DOHH2 (cell line): ENCODE data around the gene MICAL2.

Experiments
- H3F3A ChIP-seq: fragments of 200-600 bp; sonication (generic), shearing (Covaris generic); 2 replicates; pipeline ENCODE4 v1.6.0; 2016; ENCODE audit warnings: antibody characterized with exemption, mild to moderate bottlenecking; ENCODE audit not compliant: control insufficient read depth, insufficient read depth
- H3K27ac ChIP-seq: fragments of 200-600 bp; sonication (generic); 2 replicates; pipeline ENCODE4 v1.5.1; 2014; ENCODE audit warnings: low read depth, mild to moderate bottlenecking, low read length, moderate library complexity
- H3K27me3 ChIP-seq: fragments of 200-600 bp; sonication (generic); 2 replicates; pipeline ENCODE4 v1.6.1; 2014; ENCODE audit warnings: mild to moderate bottlenecking, low read length, mixed read lengths; ENCODE audit not compliant: control insufficient read depth
- H3K36me3 ChIP-seq: fragments of 200-600 bp; sonication (generic); 2 replicates; pipeline ENCODE4 v1.6.1; 2014; ENCODE audit warnings: mild to moderate bottlenecking, low read length, moderate library complexity, mixed read lengths; ENCODE audit not compliant: control insufficient read depth
- H3K4me1 ChIP-seq: fragments of 200-600 bp; sonication (generic); 2 replicates; pipeline ENCODE4 v1.6.1; 2014; ENCODE audit warnings: mild to moderate bottlenecking, low read length, mixed read lengths; ENCODE audit not compliant: control insufficient read depth
- H3K4me2 ChIP-seq: fragments of 200-600 bp; sonication (generic); 2 replicates; pipeline ENCODE4 v1.6.0; 2014; ENCODE audit warnings: mild to moderate bottlenecking, low read length, moderate library complexity
- H3K4me3 ChIP-seq: fragments of 200-600 bp; sonication (generic); 2 replicates; pipeline ENCODE4 v1.5.1; 2014; ENCODE audit warnings: mild to moderate bottlenecking, low read length, mixed read lengths
- H3K79me2 ChIP-seq: fragments of 200-600 bp; sonication (generic); 2 replicates; pipeline ENCODE4 v1.6.1; 2014; ENCODE audit warnings: mild to moderate bottlenecking, low read length, mixed read lengths; ENCODE audit not compliant: control insufficient read depth
- H3K9me2 ChIP-seq: fragments of 200-600 bp; sonication (generic); replicated peaks from 2 replicates; pipeline ENCODE4 v1.6.1; 2014; ENCODE audit warnings: mild to moderate bottlenecking, low read length, mixed read lengths; ENCODE audit not compliant: control insufficient read depth
- H3K9me3 ChIP-seq: fragments of 200-600 bp; sonication (generic); 2 replicates; pipeline ENCODE4 v1.6.1; 2014; ENCODE audit warnings: antibody characterized with exemption, low read length, mixed read lengths; ENCODE audit not compliant: control insufficient read depth, insufficient read depth
- H4K20me1 ChIP-seq: fragments of 200-600 bp; sonication (generic); 2 replicates; pipeline ENCODE4 v1.6.0; 2014; ENCODE audit warnings: low read depth, mild to moderate bottlenecking, antibody characterized with exemption, low read length, moderate library complexity; ENCODE audit not compliant: control insufficient read depth, insufficient read depth
- CTCF ChIP-seq: fragments of 200-600 bp; sonication (generic); IDR thresholded peaks from one replicate; pipeline ENCODE4 v1.5.1; 2014; ENCODE audit warnings: antibody characterized with exemption, mild to moderate bottlenecking, low read depth, low read length; ENCODE audit not compliant: poor library complexity, severe bottlenecking
- EZH2phosphoT487 ChIP-seq: fragments of 200-600 bp; sonication (generic); IDR thresholded peaks from 2 replicates; pipeline ENCODE4 v1.6.1; 2017; ENCODE audit warnings: borderline replicate concordance, mild to moderate bottlenecking, antibody characterized with exemption, low read length, moderate library complexity, mixed read lengths

MICAL2 gene

DNA sequence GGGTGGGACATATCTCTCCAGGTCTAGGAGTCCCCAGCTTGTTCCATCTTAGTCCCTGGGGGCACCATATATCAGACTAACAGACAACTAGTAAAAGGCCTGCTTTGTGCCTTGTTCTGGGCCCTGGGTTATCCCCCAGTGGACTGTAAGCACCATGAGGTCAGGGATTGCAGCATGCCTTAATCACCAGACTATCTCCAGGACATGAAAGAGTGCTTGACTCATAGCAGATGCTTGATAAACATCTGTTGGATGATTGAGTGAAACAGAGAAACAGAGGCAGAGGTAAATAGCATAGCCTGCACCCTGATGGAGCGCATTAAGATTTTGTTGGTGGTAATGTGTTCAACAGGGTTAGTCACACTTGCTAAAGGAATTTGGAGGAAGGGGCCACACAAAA is 94.1 kb downstream of the MICAL2 start:
- Histone ChIP-seq H3F3A (no peaks in the 10 kb centered on the region), H3K4me1 (no peaks in the 10 kb centered on the region), H4K20me1 (no peaks in the 10 kb centered on the region), H3K4me2 (no peak overlapping the region), H3K9me3 (no peaks in the 10 kb centered on the region), H3K79me2 (no peaks in the 10 kb centered on the region), H3K27ac (no peak overlapping the region), H3K9me2 (no peaks in the 10 kb centered on the region), H3K4me3 (no peak overlapping the region), H3K27me3 (no peaks in the 10 kb centered on the region), H3K36me3 (no peaks in the 10 kb centered on the region)
- TF ChIP-seq CTCF = no peak
- no peak for TF ChIP-seq EZH2phosphoT487

DNA sequence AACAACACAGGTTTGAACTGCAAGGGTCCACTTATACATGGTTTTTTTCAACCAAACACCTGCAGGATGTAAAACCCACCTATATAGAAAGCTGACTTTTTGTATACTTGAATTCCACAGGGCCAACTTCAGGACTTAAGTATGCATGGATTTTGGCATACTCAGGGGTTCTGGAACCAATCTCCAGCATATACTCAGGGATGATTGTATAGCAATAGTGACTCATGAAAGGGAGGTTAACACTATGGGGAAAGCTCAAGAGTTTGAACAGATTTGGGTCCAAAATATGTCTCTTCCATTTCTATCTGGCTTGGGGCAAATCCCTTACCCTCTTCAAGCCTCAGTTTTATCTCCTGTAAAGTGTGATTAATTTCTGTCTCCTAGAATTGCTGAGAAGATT is 94.9 kb downstream of the MICAL2 start:
- Histone ChIP-seq H3K79me2 (no peaks in the 10 kb centered on the region), H3K9me2 (no peaks in the 10 kb centered on the region), H3K4me1 (no peaks in the 10 kb centered on the region), H3K9me3 (no peaks in the 10 kb centered on the region), H3F3A (no peaks in the 10 kb centered on the region), H3K4me3 (no peak overlapping the region), H4K20me1 (no peaks in the 10 kb centered on the region), H3K27me3 (no peaks in the 10 kb centered on the region), H3K27ac (no peak overlapping the region), H3K36me3 (no peaks in the 10 kb centered on the region), H3K4me2 (no peak overlapping the region)
- no peak for TF ChIP-seq CTCF
- no peak for TF ChIP-seq EZH2phosphoT487

GRCh38 chr11:12206529-12206928 is 96.1 kb downstream of the MICAL2 start:
- no peaks in the 10 kb centered on the region for H3K79me2 ChIP-seq
- no peaks in the 10 kb centered on the region for H3K9me3 ChIP-seq
- H3K36me3 ChIP-seq = no peaks in the 10 kb centered on the region
- no peaks in the 10 kb centered on the region for H4K20me1 ChIP-seq
- H3K27me3 ChIP-seq = no peaks in the 10 kb centered on the region
- H3F3A ChIP-seq = no peaks in the 10 kb centered on the region
- no peaks in the 10 kb centered on the region for H3K9me2 ChIP-seq
- no peak overlapping the region for H3K4me3 ChIP-seq
- H3K4me1 ChIP-seq = no peaks in the 10 kb centered on the region
- H3K27ac ChIP-seq = no peak overlapping the region
- no peak for TF ChIP-seq EZH2phosphoT487
- no peak for TF ChIP-seq CTCF
- no peak overlapping the region for H3K4me2 ChIP-seq
